NCI-H524 treated with DMSO at 0.1 percent for 48 hours (cell line): ENCODE results near the gene FCER1G.
A peak's percentile ranks its signal among the peaks of the same experiment; 100 is the strongest.
"Not testable (repeated sequence)": the region's sequence is repeated elsewhere in the genome, so short reads cannot be mapped to it uniquely, and the experiment has no call there.

Source experiments
- DNase-seq: peaks from one replicate; lab custom pipeline; 2025; lab: John Stamatoyannopoulos, UW

Gene FCER1G

DNA sequence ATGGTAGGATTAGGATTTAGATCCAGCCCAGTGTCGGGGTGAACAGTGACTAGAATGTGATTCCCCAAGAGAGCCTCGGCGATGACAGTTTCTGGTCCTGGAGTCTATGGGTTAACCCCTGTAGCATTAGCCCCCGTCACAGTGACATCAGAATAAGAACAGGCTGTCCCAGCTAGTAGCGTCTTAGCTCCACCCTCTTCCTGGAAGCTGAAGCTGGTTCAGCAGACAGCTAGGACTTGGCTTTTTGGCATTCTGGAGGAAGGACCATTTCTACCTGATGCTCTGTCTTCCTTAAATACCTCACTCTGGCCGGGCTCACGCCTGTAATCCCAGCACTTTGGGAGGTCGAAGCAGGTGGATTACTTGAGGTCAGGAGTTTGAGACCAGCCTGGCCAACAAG lies 7.9 kb upstream of the FCER1G start:
- no peak for DNase-seq

DNA sequence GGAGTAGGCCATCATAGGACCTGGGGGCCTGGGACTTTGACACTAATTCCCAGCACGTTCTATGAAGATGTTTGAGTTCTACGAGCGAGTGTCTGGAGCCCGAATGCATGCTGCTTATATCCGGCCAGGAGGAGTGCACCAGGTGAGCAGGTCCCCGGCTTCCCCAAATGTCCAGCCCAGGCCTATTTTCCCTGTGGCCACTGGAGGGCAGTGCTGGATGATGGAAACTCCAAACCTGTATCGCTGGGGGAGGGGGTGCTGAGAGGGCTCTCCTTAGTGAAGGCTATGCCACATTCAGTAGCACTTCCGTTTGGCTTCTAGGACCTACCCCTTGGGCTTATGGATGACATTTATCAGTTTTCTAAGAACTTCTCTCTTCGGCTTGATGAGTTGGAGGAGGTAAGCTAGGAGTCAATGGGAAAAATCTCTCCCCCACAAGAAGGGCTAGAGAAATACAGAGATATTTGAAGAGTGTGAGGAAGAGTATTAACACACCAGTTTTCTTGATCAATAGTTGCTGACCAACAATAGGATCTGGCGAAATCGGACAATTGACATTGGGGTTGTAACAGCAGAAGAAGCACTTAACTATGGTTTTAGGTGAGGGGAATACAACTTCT lies 5.2 kb upstream of the FCER1G start:
- DNase-seq = no peak

DNA sequence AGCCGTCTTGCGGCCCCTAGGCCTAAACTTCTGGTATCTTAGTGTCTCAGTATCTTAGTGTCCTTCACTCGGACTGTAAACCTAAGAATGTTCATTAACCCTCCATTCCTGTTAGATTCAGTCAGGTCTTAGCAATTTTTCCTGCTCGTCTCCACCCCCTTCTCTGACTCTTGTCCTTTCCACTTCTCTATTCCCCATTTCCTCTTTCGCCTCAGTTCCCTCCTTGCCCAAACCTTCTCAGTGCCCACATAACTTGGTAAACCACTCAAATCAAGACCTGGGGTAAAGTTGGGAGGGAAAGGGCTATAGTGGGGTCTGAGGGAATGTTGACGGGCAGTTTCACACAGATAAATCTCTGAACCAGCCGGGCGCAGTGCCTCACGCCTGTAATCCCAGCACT lies 726 bp upstream of the FCER1G start:
- DNase-seq = no peak

- DNase-seq = no peak
These were observed 2.0 kb downstream of the FCER1G start for GRCh38 chr1:161216945-161217712.

DNA sequence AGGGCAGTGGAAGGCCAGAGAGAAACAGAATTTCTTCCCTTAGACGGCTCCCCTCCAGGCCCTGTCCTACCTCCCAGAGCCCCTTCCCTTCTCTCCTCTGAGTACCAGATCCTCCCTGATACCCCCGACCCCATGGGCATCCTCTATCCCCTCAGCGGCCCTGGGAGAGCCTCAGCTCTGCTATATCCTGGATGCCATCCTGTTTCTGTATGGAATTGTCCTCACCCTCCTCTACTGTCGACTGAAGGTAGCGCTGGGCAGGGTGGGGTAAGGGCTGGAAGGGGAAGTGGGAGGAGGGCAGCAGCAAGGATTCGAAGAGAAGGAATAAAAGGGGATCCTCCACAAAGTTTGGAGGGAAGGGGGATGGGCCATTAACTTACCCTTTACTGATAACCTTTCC lies 2.7 kb downstream of the FCER1G start:
- DNase-seq = no peak

GRCh38 chr1:161218301-161219077 lies 3.4 kb downstream of the FCER1G start:
- no peak for DNase-seq

DNA sequence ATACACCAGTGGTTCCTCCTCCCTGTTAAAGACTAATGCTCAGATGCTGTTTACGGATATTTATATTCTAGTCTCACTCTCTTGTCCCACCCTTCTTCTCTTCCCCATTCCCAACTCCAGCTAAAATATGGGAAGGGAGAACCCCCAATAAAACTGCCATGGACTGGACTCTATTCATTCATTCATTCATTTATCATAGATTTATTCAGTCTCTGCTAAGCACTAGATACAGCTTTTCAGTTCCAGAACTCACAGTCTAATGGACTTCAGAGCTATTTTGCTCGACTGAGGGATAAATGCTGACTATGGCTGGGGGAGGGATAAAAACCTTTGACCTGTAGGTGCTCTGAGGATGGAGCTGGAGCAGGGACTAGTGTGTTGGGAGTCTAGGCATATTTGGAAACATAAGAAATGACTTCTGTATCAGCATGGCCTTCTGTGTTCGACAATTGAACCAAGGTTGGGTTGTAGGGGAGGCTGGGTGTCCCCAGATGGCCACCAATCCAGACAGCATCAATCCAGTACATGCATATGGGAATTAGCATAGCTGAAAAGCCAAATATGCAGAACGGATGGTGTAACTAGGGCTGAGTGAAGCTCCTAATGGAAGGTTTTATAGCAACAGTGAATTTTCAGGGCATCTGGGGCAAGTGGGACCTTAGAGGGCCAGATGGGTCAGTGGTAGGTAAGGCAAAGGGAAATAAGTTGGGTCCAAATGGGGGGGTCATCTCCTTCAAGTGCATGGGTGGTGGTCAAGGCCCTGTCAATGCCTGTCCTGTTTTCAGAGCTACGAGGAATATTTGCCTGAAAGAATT lies 4.2 kb downstream of the FCER1G start:
- no peak for DNase-seq

GRCh38 chr1:161220002-161220401 lies 4.9 kb downstream of the FCER1G start:
- no peak for DNase-seq

GRCh38 chr1:161222175-161223019 lies 7.3 kb downstream of the FCER1G start:
- DNase-seq = no peak

GRCh38 chr1:161223805-161224694 lies 9.0 kb downstream of the FCER1G start:
- DNase-seq = no peak

- DNase-seq = not testable (repeated sequence)
These were observed 9.6 kb downstream of the FCER1G start for GRCh38 chr1:161224695-161225087.

- DNase-seq = no peak
These were observed 10.1 kb downstream of the FCER1G start for GRCh38 chr1:161225178-161225533.

DNA sequence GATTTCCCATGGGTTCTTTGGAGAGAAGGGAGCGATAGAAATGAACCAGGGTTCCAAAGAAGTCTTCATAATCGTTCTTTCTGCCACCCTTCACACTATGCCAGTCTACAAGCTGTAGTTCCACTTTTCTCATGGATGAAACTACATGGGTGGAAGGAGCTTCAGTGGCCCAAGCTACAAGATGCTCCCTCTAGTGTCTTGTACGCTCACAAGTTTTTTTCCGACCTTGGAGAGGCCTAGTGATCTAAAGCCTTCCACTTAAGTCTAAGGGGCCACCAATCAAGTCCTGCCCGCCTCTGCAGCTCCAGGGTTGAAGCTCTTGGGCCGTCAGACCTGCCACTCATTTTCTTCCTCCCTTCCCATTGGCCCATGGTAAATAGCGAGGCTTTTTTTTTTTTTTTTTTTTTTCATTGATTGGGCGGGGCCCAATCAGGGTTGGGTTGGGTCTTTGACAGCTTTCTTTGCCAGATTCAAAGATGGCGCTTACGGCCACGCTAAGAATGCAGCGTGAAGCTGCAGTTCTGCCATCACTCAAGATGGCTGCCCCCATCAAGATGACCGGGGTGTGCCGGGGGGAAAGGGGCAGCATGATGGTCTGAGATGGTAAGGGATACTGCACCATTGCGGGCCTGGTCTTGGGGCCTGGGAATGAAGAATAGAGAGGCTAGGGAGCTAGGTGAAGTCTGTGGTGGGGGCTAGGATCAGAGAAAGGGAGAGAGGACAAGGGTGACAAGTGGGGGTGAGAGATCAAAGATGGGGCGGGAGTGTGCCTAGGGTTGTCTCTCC lies 10.6 kb downstream of the FCER1G start, which contains the start of gene TOMM40L:
TSS of gene TOMM40L (plus strand) at position 527 of the 786 bp plus-strand sequence. CDS start 430 bp downstream, outside the sequence.
- peak; percentile 97 for DNase-seq

- DNase-seq = no peak
These were observed 11.2 kb downstream of the FCER1G start for GRCh38 chr1:161226320-161226711.

GRCh38 chr1:161226759-161227158 lies 11.7 kb downstream of the FCER1G start:
- DNase-seq = no peak

DNA sequence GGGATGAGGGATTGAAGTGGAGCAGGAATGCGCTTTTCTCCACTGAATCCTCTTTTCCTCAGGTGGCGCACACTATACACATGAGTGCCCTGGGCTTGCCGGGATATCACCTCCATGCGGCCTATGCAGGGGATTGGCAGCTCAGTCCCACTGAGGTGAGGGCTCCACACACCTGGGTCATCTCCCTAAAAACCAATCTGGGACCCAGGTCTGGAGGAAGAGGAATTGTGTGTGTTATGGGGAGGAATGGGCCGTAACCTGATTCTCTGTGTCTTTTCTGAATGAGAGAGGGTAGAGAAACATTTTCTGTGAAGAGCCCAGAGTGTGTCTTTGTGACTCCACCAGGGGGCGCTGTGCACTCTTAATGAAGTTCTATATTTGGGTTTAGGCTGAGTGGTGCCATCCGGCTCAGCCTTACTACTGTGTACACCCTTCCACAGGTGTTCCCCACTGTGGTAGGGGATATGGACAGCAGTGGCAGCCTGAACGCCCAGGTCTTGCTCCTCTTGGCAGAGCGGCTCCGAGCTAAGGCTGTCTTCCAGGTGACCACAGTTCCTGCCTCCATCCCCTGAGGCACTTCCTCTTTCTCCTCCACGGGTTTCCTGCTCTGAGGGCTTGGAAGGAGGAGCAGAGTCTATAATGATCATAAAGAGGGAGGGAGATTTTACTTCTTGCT lies 12.2 kb downstream of the FCER1G start:
- peak; percentile 9 for DNase-seq

- no peak for DNase-seq
These were observed 12.9 kb downstream of the FCER1G start for GRCh38 chr1:161228032-161228431.

GRCh38 chr1:161229896-161230295 lies 14.8 kb downstream of the FCER1G start:
- no peak for DNase-seq

GRCh38 chr1:161230762-161231161 lies 15.7 kb downstream of the FCER1G start:
- no peak for DNase-seq
